GM12891 (cell line): ENCODE results near the gene ZNF827.

Experiments
- DNase-seq: peaks from one replicate; pipeline ENCODE4 v3.0.0; 2011; ENCODE audit warnings: low spot score; ENCODE audit not compliant: insufficient read length
- FAIRE-seq: peaks from 2 replicates; lab custom pipeline; 2011; peaks lifted over from hg19 to GRCh38; lab: Jason Lieb, UNC
- PAX5 ChIP-seq: IDR thresholded peaks from 2 replicates; pipeline ENCODE4 v1.6.1; 2011; ENCODE audit warnings: low read length, moderate library complexity, mild to moderate bottlenecking; ENCODE audit not compliant: insufficient read depth, severe bottlenecking
- POLR2A ChIP-seq: IDR thresholded peaks from 2 replicates; pipeline ENCODE4 v1.6.1; 2011; ENCODE audit warnings: low read depth, low read length, control low read depth
- POLR2AphosphoS5 ChIP-seq: IDR thresholded peaks from 2 replicates; pipeline ENCODE4 v1.6.1; 2011; ENCODE audit warnings: low read depth, low read length, control low read depth
- POU2F2 ChIP-seq: IDR thresholded peaks from 2 replicates; pipeline ENCODE4 v1.6.1; 2011; ENCODE audit warnings: low read depth, mild to moderate bottlenecking, control low read depth, low read length, moderate library complexity
- SPI1 ChIP-seq: IDR thresholded peaks from 2 replicates; pipeline ENCODE4 v1.6.1; 2011; ENCODE audit warnings: low read depth, low read length, control low read depth
- TAF1 ChIP-seq: IDR thresholded peaks from 2 replicates; pipeline ENCODE4 v1.6.1; 2011; ENCODE audit warnings: low read depth, low read length, control low read depth

The ZNF827 gene

GRCh38 chr4:145898466-145898865 lies 40.2 kb downstream of the ZNF827 start:
- no peak for DNase-seq
- no peak for FAIRE-seq
- TF ChIP-seq POLR2A (no peak), POU2F2 (no peak)

- TF ChIP-seq POLR2AphosphoS5 (no peak), PAX5 (no peak), POLR2A (no peak), POU2F2 (no peak), SPI1 (no peak), TAF1 (no peak)
- FAIRE-seq (peak; percentile 16), DNase-seq (no peak)
Observed at GRCh38 chr4:145895056-145895455, 43.6 kb downstream of the ZNF827 start.

- TF ChIP-seq TAF1, result no peak
- TF ChIP-seq PAX5, result no peak
- TF ChIP-seq POU2F2, result no peak
- no peak for TF ChIP-seq POLR2AphosphoS5
- no peak for TF ChIP-seq POLR2A
- TF ChIP-seq SPI1, result no peak
- no peak for DNase-seq
Observed at GRCh38 chr4:145891958-145892357, 46.7 kb downstream of the ZNF827 start.

GRCh38 chr4:145890689-145891088 lies 47.9 kb downstream of the ZNF827 start:
- no peak for FAIRE-seq
- TF ChIP-seq POU2F2 (no peak), POLR2AphosphoS5 (no peak), PAX5 (no peak), POLR2A (no peak), TAF1 (no peak), SPI1 (no peak)
- no peak for DNase-seq

More at GRCh38 chr4:145891958-145892357, 46.7 kb downstream of the ZNF827 start:
- FAIRE-seq, result peak; percentile 5

DNA sequence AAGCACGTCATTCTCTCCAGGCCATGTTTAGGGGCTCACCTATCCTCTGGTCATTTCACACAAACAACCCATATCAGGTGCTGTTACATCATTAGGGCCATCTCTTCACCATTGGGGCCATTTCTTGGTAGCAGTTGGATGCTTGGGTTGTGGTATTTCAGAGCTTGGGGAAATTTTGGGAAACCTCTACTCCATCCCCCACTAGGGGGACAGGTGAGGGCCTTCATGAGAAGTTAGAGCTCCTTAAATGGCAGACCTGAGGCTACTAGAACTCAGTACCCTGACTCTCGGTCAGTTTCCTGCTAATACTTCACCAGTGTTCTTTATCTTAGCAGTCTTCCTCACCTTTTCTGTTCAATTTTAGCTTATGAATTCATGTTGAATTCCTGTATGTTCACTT lies 50.2 kb downstream of the ZNF827 start:
- no peak for DNase-seq
- no peak for FAIRE-seq
- TF ChIP-seq TAF1 (no peak), POLR2A (no peak), PAX5 (no peak), POLR2AphosphoS5 (no peak), POU2F2 (no peak), SPI1 (no peak)

- FAIRE-seq (peak; percentile 69), DNase-seq (no peak)
- no peak for TF ChIP-seq POU2F2
- no peak for TF ChIP-seq POLR2A
- no peak for TF ChIP-seq SPI1
- no peak for TF ChIP-seq TAF1
- no peak for TF ChIP-seq POLR2AphosphoS5
- TF ChIP-seq PAX5, result no peak
Observed at GRCh38 chr4:145887241-145887991, 51.2 kb downstream of the ZNF827 start.

DNA sequence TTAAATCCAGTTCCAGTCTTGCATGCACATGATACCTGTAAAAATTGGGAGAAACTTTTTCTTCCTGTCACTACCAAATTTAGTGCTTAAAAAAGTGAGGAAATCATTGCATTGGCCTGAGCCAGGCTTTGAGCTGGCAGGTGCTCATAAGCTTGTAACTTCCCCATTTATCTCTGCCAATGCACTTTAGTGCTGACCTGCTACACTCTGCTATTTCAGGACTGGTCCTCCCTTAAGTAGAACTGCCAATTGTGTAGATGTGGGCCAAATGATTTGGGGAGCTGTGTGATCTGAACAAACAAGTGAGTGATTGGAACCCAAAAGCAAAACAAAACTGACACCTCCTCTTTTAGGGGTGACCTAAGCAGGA lies 51.8 kb downstream of the ZNF827 start:
- no peak for DNase-seq
- TF ChIP-seq POLR2AphosphoS5, result no peak
- no peak for TF ChIP-seq POLR2A
- no peak for TF ChIP-seq PAX5
- no peak for TF ChIP-seq SPI1
- TF ChIP-seq POU2F2, result no peak
- TF ChIP-seq TAF1, result no peak
- FAIRE-seq, result peak; percentile 85

DNA sequence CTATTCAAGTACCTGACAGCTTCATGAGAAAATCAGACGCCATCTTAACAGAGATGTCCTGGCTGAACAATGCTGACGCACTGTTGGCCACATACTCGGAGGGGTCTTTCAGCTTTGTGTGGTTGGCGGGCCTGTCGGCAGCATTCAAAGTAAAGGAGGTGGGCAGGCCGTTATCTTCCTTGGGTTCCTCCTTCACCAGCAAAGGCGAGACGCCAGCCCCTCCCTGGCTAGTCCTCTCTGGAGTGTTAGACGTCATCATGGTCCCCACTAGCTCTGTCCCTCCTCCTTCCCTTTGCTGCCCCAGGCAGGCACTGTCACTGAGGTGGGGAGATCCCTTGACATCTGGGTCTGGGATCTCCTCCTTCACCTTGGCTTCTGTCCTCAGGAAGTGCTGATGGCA lies 53.0 kb downstream of the ZNF827 start:
- DNase-seq (no peak), FAIRE-seq (no peak)
- no peak for TF ChIP-seq POLR2AphosphoS5
- no peak for TF ChIP-seq POLR2A
- TF ChIP-seq SPI1, result no peak
- no peak for TF ChIP-seq POU2F2
- no peak for TF ChIP-seq TAF1
- TF ChIP-seq PAX5, result no peak

GRCh38 chr4:145884775-145885174 lies 53.8 kb downstream of the ZNF827 start:
- TF ChIP-seq PAX5 (no peak), TAF1 (no peak), POU2F2 (no peak), SPI1 (no peak), POLR2AphosphoS5 (no peak), POLR2A (no peak)
- FAIRE-seq (no peak), DNase-seq (no peak)

GRCh38 chr4:145883101-145883694 lies 55.4 kb downstream of the ZNF827 start:
- FAIRE-seq (peak; percentile 43), DNase-seq (no peak)
- TF ChIP-seq POLR2A (no peak), SPI1 (no peak), PAX5 (no peak), TAF1 (no peak), POU2F2 (no peak), POLR2AphosphoS5 (no peak)
